AG09319 (cell line): ENCODE measurements around the gene CDKN2B-AS1.

Source experiments
- DNase-seq: peaks from one replicate; pipeline ENCODE4 v3.0.0-alpha.2; 2010; ENCODE audit warnings: low read depth; ENCODE audit errors: extremely low read depth
- CTCF ChIP-seq: IDR thresholded peaks from 2 replicates; pipeline ENCODE4 v1.5.1; 2011; ENCODE audit warnings: low read depth, mild to moderate bottlenecking, inconsistent platforms, low read length, moderate library complexity

The CDKN2B-AS1 gene

GRCh38 chr9:22040760-22041159 is 46.2 kb downstream of the CDKN2B-AS1 start:
- TF ChIP-seq CTCF: no peak
- DNase-seq: peak; percentile 40

DNA sequence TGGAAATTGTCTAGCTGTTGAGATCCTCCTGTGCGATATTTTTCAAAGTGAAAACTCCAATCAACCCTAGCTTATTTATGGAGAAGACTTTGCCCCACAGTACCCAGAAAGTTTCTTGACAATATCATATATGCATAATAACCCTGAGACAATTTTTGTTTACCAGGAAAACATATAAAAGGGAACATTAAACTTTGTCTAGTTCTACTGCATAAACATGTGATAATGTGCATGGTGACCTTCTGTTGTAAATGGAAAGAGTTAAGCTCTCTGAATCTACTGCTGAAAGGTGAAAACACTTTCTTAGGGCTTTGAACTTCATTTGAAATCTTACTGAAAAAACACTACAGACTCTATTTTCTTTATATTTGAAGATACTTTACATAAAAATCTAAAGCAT is 46.8 kb downstream of the CDKN2B-AS1 start:
- DNase-seq: no peak
- no peak for TF ChIP-seq CTCF

DNA sequence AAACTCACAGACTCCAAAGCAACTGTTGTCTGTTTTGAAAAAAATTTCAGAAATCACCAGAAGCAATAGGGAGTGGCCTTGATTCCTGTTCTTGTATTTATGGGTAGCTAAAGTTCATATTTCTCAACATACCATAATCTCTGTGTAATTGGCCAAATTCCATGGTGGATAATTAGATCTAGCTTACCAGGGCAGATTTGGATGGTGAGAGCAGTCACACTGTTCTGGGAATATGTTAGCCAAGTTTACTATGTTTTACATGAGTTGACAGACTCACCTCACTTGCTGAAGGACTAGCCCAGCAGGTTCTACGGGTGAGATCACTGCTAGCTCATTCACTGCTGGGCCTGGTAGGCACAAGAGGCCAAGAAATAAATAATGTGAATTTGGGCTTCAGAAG is 47.2 kb downstream of the CDKN2B-AS1 start:
- no peak for DNase-seq
- no peak for TF ChIP-seq CTCF

- TF ChIP-seq CTCF: no peak
- DNase-seq: no peak
Observed at GRCh38 chr9:22043928-22044327, 49.3 kb downstream of the CDKN2B-AS1 start.

- no peak for TF ChIP-seq CTCF
- no peak for DNase-seq
Observed at GRCh38 chr9:22044583-22044982, 50.0 kb downstream of the CDKN2B-AS1 start.

DNA sequence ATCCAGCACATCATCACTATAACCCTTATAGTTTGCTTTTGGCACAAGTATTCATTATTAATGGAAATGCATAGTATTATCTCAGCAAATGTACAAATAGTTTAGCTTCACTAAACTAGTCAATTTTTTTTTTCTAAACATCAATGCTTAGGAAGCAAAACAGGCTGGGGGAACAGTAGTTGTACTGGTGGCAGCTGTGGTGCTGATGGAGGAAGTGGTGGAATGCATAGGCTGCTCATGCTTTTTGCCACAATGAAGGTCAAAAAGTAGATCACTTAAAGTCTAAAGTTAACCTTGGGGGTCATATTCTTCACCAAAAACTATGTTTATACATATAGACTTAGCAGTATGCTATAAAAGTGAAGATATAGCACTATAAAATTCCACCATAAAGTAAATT is 50.8 kb downstream of the CDKN2B-AS1 start:
- no peak for DNase-seq

DNA sequence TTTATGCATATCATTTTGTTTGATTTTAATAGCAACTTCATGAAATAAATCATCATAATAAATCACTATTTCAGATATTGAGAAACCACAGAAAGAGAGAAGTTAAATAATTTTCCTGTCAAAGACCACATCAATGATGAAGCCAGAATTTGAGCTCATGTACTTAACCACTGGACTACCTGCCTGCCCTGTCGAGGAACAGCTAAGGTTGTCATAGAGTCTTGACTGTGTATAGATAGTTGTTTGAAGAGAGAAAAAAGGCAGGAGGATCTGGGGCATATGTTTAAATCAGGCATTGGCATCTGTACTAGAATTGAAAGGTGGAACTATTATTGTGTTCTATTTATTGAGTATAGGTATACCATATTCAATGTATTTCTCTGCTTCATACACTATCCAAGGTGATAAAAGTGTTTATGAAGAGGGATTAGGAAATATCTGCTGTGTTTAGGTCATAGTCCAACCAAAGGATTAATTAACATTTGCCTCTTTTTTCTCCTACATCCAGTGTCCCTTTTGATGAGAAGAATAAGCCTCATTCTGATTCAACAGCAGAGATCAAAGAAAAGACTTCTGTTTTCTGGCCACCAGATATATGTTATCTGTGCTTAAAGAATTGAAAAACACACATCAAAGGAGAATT is 51.8 kb downstream of the CDKN2B-AS1 start:
- DNase-seq: no peak
- no peak for TF ChIP-seq CTCF

More for the DNA sequence above, 50.8 kb downstream of the CDKN2B-AS1 start:
- no peak for TF ChIP-seq CTCF
